Globus pallidus (tissue), 1 donor: ENCODE measurements around the gene ADGRG1.
"Not testable (repeated sequence)": the region's sequence is repeated elsewhere in the genome, so short reads cannot be mapped to it uniquely, and the experiment has no call there.

Source experiments
- DNase-seq: peaks from one replicate; pipeline ENCODE4 v3.0.0-alpha.2; 2015; ENCODE audit warnings: low spot score

The ADGRG1 gene

GRCh38 chr16:57698812-57699405 is 70.5 kb downstream of the ADGRG1 start:
- DNase-seq: no peak

GRCh38 chr16:57699481-57699880 is 71.1 kb downstream of the ADGRG1 start:
- no peak for DNase-seq

GRCh38 chr16:57699899-57700298 is 71.5 kb downstream of the ADGRG1 start:
- no peak for DNase-seq

GRCh38 chr16:57700781-57701551 is 72.5 kb downstream of the ADGRG1 start:
- DNase-seq: no peak

- DNase-seq: no peak
These were observed 73.4 kb downstream of the ADGRG1 start for GRCh38 chr16:57701759-57702371.

GRCh38 chr16:57703416-57704010 is 75.1 kb downstream of the ADGRG1 start:
- no peak for DNase-seq

- no peak for DNase-seq
These were observed 75.8 kb downstream of the ADGRG1 start for GRCh38 chr16:57704011-57704904.

- no peak for DNase-seq
These were observed 76.7 kb downstream of the ADGRG1 start for GRCh38 chr16:57704905-57705852.

- no peak for DNase-seq
These were observed 78.3 kb downstream of the ADGRG1 start for GRCh38 chr16:57706717-57707116.

- no peak for DNase-seq
These were observed 78.9 kb downstream of the ADGRG1 start for GRCh38 chr16:57707331-57707730.

- DNase-seq: no peak
These were observed 79.7 kb downstream of the ADGRG1 start for GRCh38 chr16:57708168-57708567.

- DNase-seq: no peak
These were observed 81.2 kb downstream of the ADGRG1 start for GRCh38 chr16:57709663-57710062.

GRCh38 chr16:57711346-57711745 is 82.9 kb downstream of the ADGRG1 start:
- DNase-seq: no peak

GRCh38 chr16:57711993-57712392 is 83.6 kb downstream of the ADGRG1 start:
- no peak for DNase-seq

GRCh38 chr16:57712569-57712968 is 84.1 kb downstream of the ADGRG1 start:
- DNase-seq: not testable (repeated sequence)

GRCh38 chr16:57713596-57713995 is 85.2 kb downstream of the ADGRG1 start:
- no peak for DNase-seq

- DNase-seq: no peak
These were observed 85.6 kb downstream of the ADGRG1 start for GRCh38 chr16:57714047-57714446.
